Mucosa of rectum (tissue), 2 donors: ENCODE data around the gene CTSE.

Source experiments
- H3K27ac ChIP-seq, 2 donors: one replicate each; pipeline ENCODE4 v1.7.0; 2013; ENCODE audit warnings: inconsistent platforms in 2 of 2, low read depth in 2 of 2, low read length in 2 of 2
- H3K27me3 ChIP-seq, 2 donors: one replicate each; pipeline ENCODE4 v1.7.0; 2013; ENCODE audit warnings: low read length in 2 of 2; ENCODE audit not compliant: control insufficient read depth in 2 of 2, insufficient read depth in 2 of 2
- H3K36me3 ChIP-seq, 2 donors: one replicate each; pipeline ENCODE4 v1.7.0; 2013; ENCODE audit warnings: low read length in 2 of 2; ENCODE audit not compliant: control insufficient read depth in 2 of 2, insufficient read depth in 2 of 2
- H3K4me1 ChIP-seq, 2 donors: one replicate each; pipeline ENCODE4 v1.7.0; 2013; ENCODE audit warnings: low read length in 2 of 2, mild to moderate bottlenecking in 1 of 2; ENCODE audit not compliant: control insufficient read depth in 2 of 2, insufficient read depth in 2 of 2
- H3K4me3 ChIP-seq, 2 donors: one replicate each; pipeline ENCODE4 v1.7.0; 2013; ENCODE audit warnings: low read length in 2 of 2
- H3K9ac ChIP-seq, 2 donors: one replicate each; pipeline ENCODE4 v1.7.0; 2013; ENCODE audit warnings: low read length in 2 of 2, low read depth in 1 of 2, mild to moderate bottlenecking in 1 of 2
- H3K9me3 ChIP-seq, 2 donors: one replicate each; pipeline ENCODE4 v1.7.0; 2013; ENCODE audit warnings: low read length in 2 of 2; ENCODE audit not compliant: control insufficient read depth in 2 of 2
- donor health status: healthy.
- donor health status: Normal muscosa, but diverticular disease.

CTSE gene

DNA sequence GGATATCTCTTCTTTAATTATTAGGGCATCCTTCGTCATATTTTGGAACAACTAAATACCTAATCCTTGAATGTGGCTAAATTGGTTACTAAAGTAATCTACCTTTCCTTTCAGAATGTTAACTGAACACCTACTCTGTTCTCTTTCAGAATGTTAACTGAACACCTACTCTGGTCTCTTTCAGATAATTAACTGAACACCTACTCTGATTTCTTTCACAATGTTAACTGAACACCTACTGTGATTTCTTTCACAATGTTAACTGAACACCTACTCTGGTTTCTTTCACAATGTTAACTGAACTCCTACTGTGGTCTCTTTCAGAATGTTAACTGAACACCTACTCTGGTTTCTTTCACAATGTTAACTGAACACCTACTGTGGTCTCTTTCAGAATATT lies 42.4 kb downstream of the CTSE start:
- no peaks in the 10 kb centered on the region for H3K9me3 ChIP-seq
- no peak overlapping the region for H3K4me3 ChIP-seq
- H3K9ac ChIP-seq, result no peak overlapping the region
- no peaks in the 10 kb centered on the region for H3K4me1 ChIP-seq
- no peaks in the 10 kb centered on the region for H3K27me3 ChIP-seq
- H3K27ac ChIP-seq, result no peak overlapping the region
- H3K36me3 ChIP-seq, result no peaks in the 10 kb centered on the region

DNA sequence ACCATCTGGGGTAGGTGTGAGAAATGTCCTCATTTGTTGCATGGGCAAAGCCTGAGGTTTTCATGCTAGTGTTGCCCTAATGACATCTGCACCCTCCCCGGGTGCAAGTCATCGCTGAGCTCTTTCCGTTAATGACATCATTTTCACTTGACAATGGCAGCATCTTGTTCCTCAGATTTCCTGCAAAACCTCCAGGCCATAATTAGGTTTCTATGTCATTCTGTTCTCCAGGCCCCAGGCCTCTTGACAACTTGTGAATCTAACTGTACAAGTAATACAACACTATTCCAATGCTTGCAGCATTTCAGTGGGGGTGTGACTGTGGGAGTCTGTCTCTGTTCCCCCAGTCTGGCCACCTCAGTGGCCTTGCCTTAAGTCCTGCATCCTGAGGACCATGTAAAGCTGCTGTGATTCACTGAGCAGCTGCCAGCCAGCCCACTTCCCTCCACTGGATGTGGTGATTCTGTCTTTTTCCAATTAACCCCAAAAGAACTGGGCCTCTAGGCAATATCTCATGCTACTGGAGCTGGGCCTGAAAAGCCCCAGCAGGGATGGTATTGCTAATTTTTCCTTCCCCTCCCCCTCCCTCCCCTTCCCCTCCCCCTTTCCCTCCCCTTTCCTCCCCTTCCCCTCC lies 43.3 kb downstream of the CTSE start:
- Histone ChIP-seq H3K27ac (no peak overlapping the region), H3K27me3 (no peaks in the 10 kb centered on the region), H3K9ac (no peak overlapping the region), H3K4me3 (no peak overlapping the region), H3K9me3 (no peaks in the 10 kb centered on the region), H3K4me1 (no peaks in the 10 kb centered on the region), H3K36me3 (no peaks in the 10 kb centered on the region)

DNA sequence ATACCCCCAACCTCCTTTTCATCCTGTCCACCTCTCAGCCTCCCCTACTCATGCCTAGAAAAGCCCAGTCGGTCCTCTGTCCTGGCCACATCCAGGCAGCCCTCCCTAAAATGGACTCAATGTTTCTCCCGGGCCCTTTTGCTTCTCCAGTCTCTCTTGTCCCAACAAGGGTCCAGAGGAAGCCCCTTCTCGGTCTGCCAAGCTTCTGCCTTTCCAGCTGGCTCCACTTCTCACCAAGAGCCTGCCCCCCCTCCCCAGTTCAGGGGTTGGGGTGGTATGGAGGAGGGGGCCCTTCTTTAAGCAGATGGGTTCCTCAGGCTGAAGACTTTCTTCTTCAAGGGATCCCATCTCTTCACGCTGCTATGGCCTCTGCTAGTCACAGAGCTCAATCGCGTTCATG lies 44.4 kb downstream of the CTSE start:
- Histone ChIP-seq H3K27me3 (no peaks in the 10 kb centered on the region), H3K27ac (no peak overlapping the region), H3K9ac (no peak overlapping the region), H3K36me3 (no peaks in the 10 kb centered on the region), H3K9me3 (no peaks in the 10 kb centered on the region), H3K4me1 (no peaks in the 10 kb centered on the region), H3K4me3 (no peak overlapping the region)

DNA sequence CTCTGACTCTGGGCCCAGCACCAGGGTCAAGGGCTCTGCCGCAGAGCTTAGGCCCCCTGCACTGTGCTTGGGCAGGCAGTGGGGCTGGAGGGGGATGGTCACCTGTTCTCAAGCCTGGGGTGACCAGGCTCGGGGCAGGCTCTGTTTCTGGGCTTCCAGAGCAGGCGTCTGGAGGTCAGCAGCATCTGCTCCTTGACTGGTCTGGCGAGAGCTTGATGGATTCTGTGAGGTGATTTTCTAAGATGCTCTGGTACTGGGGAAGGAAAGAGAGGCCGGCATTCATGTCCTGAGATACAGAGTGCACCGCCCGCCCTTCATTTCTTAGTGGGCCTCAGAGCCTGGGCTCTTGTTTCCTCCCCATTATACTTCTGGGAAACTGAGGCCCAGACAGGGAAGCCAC lies 45.0 kb downstream of the CTSE start:
- Histone ChIP-seq H3K4me1 (no peaks in the 10 kb centered on the region), H3K9ac (no peak overlapping the region), H3K27ac (no peak overlapping the region), H3K4me3 (no peak overlapping the region), H3K9me3 (no peaks in the 10 kb centered on the region), H3K36me3 (no peaks in the 10 kb centered on the region), H3K27me3 (no peaks in the 10 kb centered on the region)

DNA sequence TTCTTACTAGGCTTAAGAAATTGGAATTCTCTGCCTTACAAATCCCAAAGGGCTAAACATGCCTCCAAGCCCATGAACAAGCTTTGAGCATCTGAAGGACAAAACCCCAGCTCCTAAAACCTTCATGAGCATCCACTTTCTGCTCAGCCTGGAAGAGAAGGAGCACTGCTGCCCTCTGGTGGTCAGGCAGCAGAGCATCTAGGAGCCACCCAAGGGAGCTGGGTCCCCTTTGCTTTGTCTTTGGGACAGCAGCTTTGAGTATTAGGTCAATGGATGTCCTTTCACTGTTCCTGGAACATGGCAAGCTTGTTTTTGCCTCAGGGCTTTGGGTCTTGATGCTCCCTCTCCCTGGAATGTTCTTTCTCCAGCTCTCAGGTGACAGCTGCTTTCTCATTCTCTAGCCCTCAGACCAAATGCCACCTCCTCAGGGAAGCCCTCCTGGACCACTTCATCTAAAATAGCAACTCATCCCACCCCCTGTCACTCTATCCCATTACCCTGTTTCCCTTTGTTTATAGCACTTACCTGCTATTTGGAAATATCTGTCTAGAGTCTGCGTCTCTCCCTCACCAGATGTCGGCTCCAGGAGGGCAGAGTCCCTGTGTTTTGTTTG lies 46.2 kb downstream of the CTSE start:
- Histone ChIP-seq H3K4me1 (no peaks in the 10 kb centered on the region), H3K4me3 (no peak overlapping the region), H3K27me3 (no peaks in the 10 kb centered on the region), H3K36me3 (no peaks in the 10 kb centered on the region), H3K9me3 (no peaks in the 10 kb centered on the region), H3K27ac (no peak overlapping the region), H3K9ac (no peak overlapping the region)

DNA sequence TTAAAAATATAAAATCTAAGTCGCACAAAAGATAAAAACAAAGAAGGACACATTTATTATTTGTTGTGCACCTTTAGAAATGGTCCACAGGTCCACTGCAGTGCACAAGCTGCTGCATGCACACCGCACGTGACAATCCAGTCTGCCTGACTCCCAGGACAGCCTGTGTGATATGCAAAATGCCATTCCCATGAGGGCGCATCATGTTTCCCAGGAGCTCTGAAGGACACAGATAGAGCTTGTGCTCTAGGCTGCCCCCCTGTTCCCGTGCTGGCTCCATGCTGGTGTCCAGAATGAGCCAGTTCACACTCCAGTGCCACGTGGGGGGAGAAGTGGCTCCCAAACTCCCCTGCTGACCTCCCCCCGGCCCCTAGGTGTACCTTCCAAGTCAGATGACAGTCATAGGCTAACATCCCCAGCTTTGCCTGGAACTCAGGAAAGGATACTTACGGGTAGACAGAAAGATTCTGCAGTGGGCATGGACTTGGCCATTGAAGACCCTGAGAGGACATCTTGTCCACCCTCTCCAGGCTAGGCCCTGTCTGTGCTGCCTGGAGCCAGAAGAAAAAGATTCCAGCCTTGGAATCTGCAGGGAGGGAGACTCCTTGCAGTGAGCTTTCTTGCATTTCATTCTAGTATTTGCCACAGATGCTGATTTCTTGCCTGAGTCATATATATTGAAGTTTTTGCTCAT lies 46.8 kb downstream of the CTSE start:
- no peak overlapping the region for H3K9ac ChIP-seq
- no peaks in the 10 kb centered on the region for H3K36me3 ChIP-seq
- H3K27ac ChIP-seq, result no peak overlapping the region
- no peaks in the 10 kb centered on the region for H3K9me3 ChIP-seq
- no peaks in the 10 kb centered on the region for H3K27me3 ChIP-seq
- H3K4me3 ChIP-seq, result no peak overlapping the region
- H3K4me1 ChIP-seq, result no peaks in the 10 kb centered on the region

DNA sequence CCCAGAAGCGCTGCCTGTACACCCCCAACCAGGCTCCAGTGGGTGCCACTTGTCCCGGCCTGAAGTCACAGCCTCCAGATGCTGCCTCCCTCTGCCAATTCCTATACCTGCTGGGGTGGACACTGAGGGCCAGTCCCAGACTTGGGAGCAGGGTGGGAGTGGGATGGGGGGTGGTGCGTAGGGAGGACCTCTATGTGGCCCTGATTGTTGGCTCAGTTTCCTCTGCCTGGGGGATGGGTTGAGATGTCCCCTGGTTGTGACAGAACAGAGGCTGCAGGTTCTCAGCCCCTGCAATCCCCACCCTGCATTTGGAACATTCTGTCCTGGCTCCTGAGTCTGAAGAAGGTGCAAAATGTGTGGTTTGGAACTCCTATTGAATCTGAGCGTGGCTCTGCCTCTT lies 47.7 kb downstream of the CTSE start:
- Histone ChIP-seq H3K27ac (no peak overlapping the region), H3K36me3 (no peaks in the 10 kb centered on the region), H3K9me3 (no peaks in the 10 kb centered on the region)

DNA sequence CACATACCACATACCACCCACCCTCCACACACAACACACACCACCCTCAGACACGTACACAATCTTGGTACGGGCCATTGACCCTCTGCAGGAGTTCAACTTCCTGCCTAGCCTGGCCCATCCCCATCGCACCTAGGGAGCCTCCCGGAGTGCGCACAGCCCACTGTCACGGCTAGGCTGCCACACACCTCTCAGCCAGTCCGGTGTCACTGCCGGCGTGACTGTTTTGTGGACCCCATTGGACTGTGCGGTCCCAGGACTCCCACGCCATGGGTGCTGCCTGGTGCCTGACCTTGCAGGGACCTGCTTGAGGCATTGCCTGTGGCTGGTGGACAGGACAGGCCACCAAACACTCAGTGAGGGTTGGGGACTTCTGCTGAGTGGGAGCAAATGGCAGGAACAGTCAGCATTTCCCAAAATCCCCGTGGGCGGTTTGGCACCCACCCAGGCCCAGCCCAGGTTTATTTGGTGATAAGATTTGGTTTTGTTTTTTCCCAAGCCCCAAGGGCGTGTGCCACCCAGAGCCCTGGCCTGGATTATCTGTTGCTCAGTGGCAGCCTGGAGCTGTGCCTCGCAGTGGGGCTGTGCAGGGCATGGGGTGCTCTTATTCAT lies 48.2 kb downstream of the CTSE start:
- H3K4me1 ChIP-seq, result no peaks in the 10 kb centered on the region
- no peak overlapping the region for H3K9ac ChIP-seq
- H3K27me3 ChIP-seq, result no peaks in the 10 kb centered on the region
- no peak overlapping the region for H3K4me3 ChIP-seq
- no peaks in the 10 kb centered on the region for H3K36me3 ChIP-seq
- H3K27ac ChIP-seq, result no peak overlapping the region
- no peaks in the 10 kb centered on the region for H3K9me3 ChIP-seq

More for the DNA sequence above, 47.7 kb downstream of the CTSE start:
- no peak overlapping the region for H3K9ac ChIP-seq
- no peaks in the 10 kb centered on the region for H3K27me3 ChIP-seq
- no peaks in the 10 kb centered on the region for H3K4me1 ChIP-seq
- H3K4me3 ChIP-seq, result no peak overlapping the region

DNA sequence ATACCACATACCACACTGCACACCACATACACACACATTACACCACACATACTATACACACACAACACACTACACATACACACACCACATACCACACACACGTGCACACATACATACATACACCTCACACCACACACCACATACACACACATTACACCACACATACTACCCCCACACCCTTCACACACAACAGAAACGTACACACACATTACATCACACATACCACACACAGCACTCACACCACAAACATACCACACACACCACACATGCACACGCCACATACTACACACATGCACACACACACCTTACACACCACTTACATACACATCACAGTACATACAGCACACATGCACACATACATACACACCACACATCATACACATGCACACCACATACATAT lies 49.0 kb downstream of the CTSE start:
- no peaks in the 10 kb centered on the region for H3K4me1 ChIP-seq
- no peak overlapping the region for H3K4me3 ChIP-seq
- no peaks in the 10 kb centered on the region for H3K27me3 ChIP-seq
- H3K9me3 ChIP-seq, result no peaks in the 10 kb centered on the region
- H3K27ac ChIP-seq, result no peak overlapping the region
- no peaks in the 10 kb centered on the region for H3K36me3 ChIP-seq
- no peak overlapping the region for H3K9ac ChIP-seq
